HepG2 (cell line): Measurements from ENCODE around the gene COL13A1. TPM values are rescaled to one million over a fixed set of nuclear protein-coding genes. Genes with fewer than 3 reads are reported as not detected.

Experiments
- ATAC-seq: fragments of 200-7000 bp; cut with Tn5 transposase; 3 replicates; pipeline ENCODE4 v1.9.1; 2020; ENCODE audit warnings: mild to moderate bottlenecking, moderate library complexity
- BruUV-seq: library from RNA; stranded (reverse); fragments of 400-500 nt; replicated peaks from 2 replicates; lab custom pipeline; 2021; lab: Mats Ljungman, UMichigan
- CTCF ChIA-PET: fragments of 300-600 bp; formaldehyde crosslinking; extraction: SDS; loops from one replicate; lab custom pipeline; 2021; ENCODE audit warnings: low total read pairs, inconsistent platforms, low intra/inter-chr PET ratio; lab: Yijun Ruan, JAX
- POLR2A ChIA-PET: fragments of 350-600 bp; sonication (Branson Sonifier 250); formaldehyde crosslinking; loops from one replicate; lab custom pipeline; 2020; ENCODE audit warnings: antibody characterized with exemption, inconsistent platforms; lab: Yijun Ruan, JAX
- DNase-seq: peaks from one replicate; pipeline ENCODE4 v3.0.0-alpha.2; 2015; ENCODE audit warnings: low spot score
- FAIRE-seq: peaks from 3 replicates; lab custom pipeline; 2011; peaks lifted over from hg19 to GRCh38; lab: Jason Lieb, UNC
- H2AFZ ChIP-seq: one replicate; pipeline ENCODE4 v1.6.1; 2011; ENCODE audit warnings: low read length, inconsistent platforms
- H3K27ac ChIP-seq: fragments of 300-600 bp; 3 replicates; pipeline ENCODE4 v1.8.0; 2011; ENCODE audit warnings: mixed run types, mild to moderate bottlenecking, mixed read lengths, low read length, inconsistent platforms; ENCODE audit not compliant: insufficient read depth; ENCODE audit errors: extremely low read length
- H3K27me3 ChIP-seq, 2 experiments: fragments of 200-600 bp in 1 of 2; 2 replicates in 1 of 2; 3 replicates in 1 of 2; pipeline versions ENCODE4 v1.6.0 to v1.8.0; 2011; ENCODE audit warnings: low read length in 2 of 2, mild to moderate bottlenecking in 2 of 2, moderate library complexity in 2 of 2, inconsistent platforms in 1 of 2; ENCODE audit not compliant: insufficient read depth in 2 of 2, control insufficient read depth in 1 of 2
- H3K36me3 ChIP-seq, 2 experiments: fragments of 200-600 bp in 1 of 2; replicated peaks in 1 of 2; 2 replicates in 1 of 2; 3 replicates in 1 of 2; pipeline versions ENCODE4 v1.5.1 to v1.8.0; 2011; ENCODE audit warnings: low read length in 2 of 2, inconsistent platforms in 1 of 2; ENCODE audit not compliant: insufficient read depth in 2 of 2, control insufficient read depth in 1 of 2
- H3K4me1 ChIP-seq: 2 replicates; pipeline ENCODE4 v1.5.1; 2012; ENCODE audit warnings: low read length, inconsistent platforms; ENCODE audit not compliant: insufficient read depth
- H3K4me2 ChIP-seq: 2 replicates; pipeline ENCODE4 v1.6.0; 2011; ENCODE audit warnings: low read depth, low read length, inconsistent platforms
- H3K4me3 ChIP-seq, 3 experiments: fragments of 200-600 bp in 1 of 3; sonication (generic), shearing (Covaris generic) in 1 of 3; replicated peaks in 1 of 3; 2 replicates each; pipeline ENCODE4 v1.5.1; 2011 to 2016; ENCODE audit warnings: low read length in 3 of 3, inconsistent platforms in 2 of 3, low read depth in 2 of 3, mild to moderate bottlenecking in 2 of 3, control low read depth in 1 of 3, mixed read lengths in 1 of 3; ENCODE audit not compliant: insufficient read depth in 1 of 3
- H3K79me2 ChIP-seq: one replicate; pipeline ENCODE4 v1.6.1; 2011; ENCODE audit warnings: low read length, inconsistent platforms; ENCODE audit not compliant: insufficient read depth
- H3K9ac ChIP-seq: 2 replicates; pipeline ENCODE4 v1.6.0; 2011; ENCODE audit warnings: mild to moderate bottlenecking, low read depth, low read length, inconsistent platforms; ENCODE audit not compliant: insufficient read depth
- H3K9me3 ChIP-seq: 2 replicates; pipeline ENCODE4 v1.5.1; 2012; ENCODE audit warnings: mild to moderate bottlenecking, low read length
- H4K20me1 ChIP-seq: 2 replicates; pipeline ENCODE4 v1.6.0; 2011; ENCODE audit warnings: inconsistent platforms, mild to moderate bottlenecking, low read length, moderate library complexity; ENCODE audit not compliant: insufficient read depth
- DNMT3B ChIP-seq: conservative IDR thresholded peaks from 2 replicates; pipeline ENCODE4 v1.6.1; 2016; ENCODE audit warnings: missing biosample characterization, control low read depth
- ETS1 ChIP-seq: sonication (generic); formaldehyde crosslinking; IDR thresholded peaks from 2 replicates; pipeline ENCODE4 v1.4.0; 2020; ENCODE audit warnings: missing genetic modification reagents
- KDM6A ChIP-seq: IDR thresholded peaks from 2 replicates; pipeline ENCODE4 v1.6.1; 2016; ENCODE audit warnings: low read depth
- KLF13 ChIP-seq: sonication (generic); formaldehyde crosslinking; IDR thresholded peaks from 2 replicates; pipeline ENCODE4 v1.4.0; 2020; ENCODE audit warnings: mild to moderate bottlenecking, missing genetic modification reagents
- RAD51 ChIP-seq: fragments of 450-650 bp; IDR thresholded peaks from 2 replicates; pipeline ENCODE4 v1.6.1; 2016; ENCODE audit warnings: borderline replicate concordance
- RXRA ChIP-seq: sonication (generic); formaldehyde crosslinking; IDR thresholded peaks from 2 replicates; pipeline ENCODE4 v1.5.1; 2020; ENCODE audit warnings: missing genetic modification reagents
- TCF12 ChIP-seq, 2 experiments: fragments of 450-650 bp in 1 of 2; sonication (generic) in 1 of 2; formaldehyde crosslinking in 1 of 2; IDR thresholded peaks; 2 replicates each; pipeline versions ENCODE4 v1.6.1 to v1.8.0; 2017 to 2022; ENCODE audit warnings: antibody characterized with exemption in 1 of 2, mild to moderate bottlenecking in 1 of 2, missing genetic modification reagents in 1 of 2, moderate library complexity in 1 of 2
- ZMYM2 ChIP-seq: sonication (generic); formaldehyde crosslinking; IDR thresholded peaks from 2 replicates; pipeline ENCODE4 v1.8.0; 2022; ENCODE audit warnings: mild to moderate bottlenecking, missing genetic modification reagents
- ZNF598 ChIP-seq: sonication (generic); formaldehyde crosslinking; IDR thresholded peaks from 2 replicates; pipeline ENCODE4 v1.5.1; 2020; ENCODE audit warnings: mild to moderate bottlenecking, missing genetic modification reagents, borderline replicate concordance
- ZNF646 ChIP-seq: sonication (generic); formaldehyde crosslinking; IDR thresholded peaks from 2 replicates; pipeline ENCODE4 v1.9.0; 2021; ENCODE audit warnings: mild to moderate bottlenecking, missing genetic modification reagents
- WGBS: methylation state at CpG from one replicate; pipeline ENCODE4 v1.1.6; 2017; ENCODE audit warnings: low lambda C conversion rate; 5-methylcytosine and 5-hydroxymethylcytosine counted together
- in situ Hi-C: cut with HindIII; loops from 2 replicates; pipeline ENCODE4 v1.10.0; 2017; ENCODE audit warnings: low pct_unique_long_range_greater_than_20kb; ENCODE audit not compliant: extremely low pct_ligation_motif_present
- intact Hi-C: fragments of 100-400 bp; cut with micrococcal nuclease; formaldehyde crosslinking; loops from one replicate; pipeline ENCODE4 v1.10.0; 2022; ENCODE audit not compliant: unreplicated experiment
- polyA plus RNA-seq, 8 experiments: library from polyadenylated mRNA; depleted of rRNA in 3 of 8; stranded (reverse) in 7 of 8; unstranded in 1 of 8; fragments of >200 nt; fragmentation: Illumina TruSeq in 4 of 8; extraction: Trizol in 4 of 8; gene quantifications; 2 replicates each; pipeline versions ENCODE4 v1.2.1 to v1.2.3, GENCODE V29; 2011 to 2016; ENCODE audit warnings: low read depth in 4 of 8, missing spikeins in 1 of 8, mixed read lengths in 1 of 8; ENCODE audit not compliant: insufficient read depth in 1 of 8
- total RNA-seq, 5 experiments: library from RNA; depleted of rRNA; stranded (reverse); fragments of >200 nt; fragmentation: Illumina TruSeq; extraction: Trizol; gene quantifications; 2 replicates each; pipeline ENCODE4 v1.2.3, GENCODE V29; 2016; ENCODE audit warnings: low read depth in 1 of 5

COL13A1 gene
- total and polyA plus RNA-seq, 2 of the 13 experiments (the other 11 are each of a cell fraction or from before 2014, with no cell fraction given) = 0.07 TPM; not detected in 1

GRCh38 chr10:69906425-69906824 is 104.7 kb downstream of the COL13A1 start:
- intact Hi-C loops = no loop called here
- H3K9me3 ChIP-seq = no peaks in the 10 kb centered on the region
- DNase-seq = no peak
- H3K4me1 ChIP-seq = no peaks in the 10 kb centered on the region
- no peak for FAIRE-seq
- whole genome bisulfite sequencing = 53% methylated on average over 4 of the region's 4 CpGs
- no peak overlapping the region for H3K4me3 ChIP-seq
- CTCF ChIA-PET = no interaction called here
- no peak for ATAC-seq
- TF ChIP-seq RAD51 (peak; percentile 21; the same call in 1 of the 2 replicates), ETS1 (CRISPR knock-in tag) (no peak)
- TF ChIP-seq, all 625 proteins: peak for 1
- Histone ChIP-seq H4K20me1 (no peaks in the 10 kb centered on the region), H3K27ac (no peak overlapping the region), H3K4me2 (no peak overlapping the region), H3K36me3 (no peaks in the 10 kb centered on the region), H3K9ac (no peak overlapping the region), H3K27me3 (peaks cover 0 to 8% of the 10 kb centered on the region in 2 experiments; a peak in 1 of 5 replicates), H3K79me2 (no peaks in the 10 kb centered on the region), H2AFZ (no peak overlapping the region)
- POLR2A ChIA-PET = no interaction called here
- in situ Hi-C loops = no loop called here
- BruUV-seq = no TSS peak

GRCh38 chr10:69907517-69907916 is 105.8 kb downstream of the COL13A1 start:
- no peak overlapping the region for H2AFZ ChIP-seq
- no peak for FAIRE-seq
- WGBS = 35% methylated on average over 4 of the region's 4 CpGs
- H3K4me3 ChIP-seq = no peak overlapping the region
- no peak overlapping the region for H3K27ac ChIP-seq
- DNase-seq = no peak
- ATAC-seq = no peak
- peaks cover 0 to 16% of the 10 kb centered on the region in 2 experiments; a peak in 1 of 5 replicates for H3K27me3 ChIP-seq
- POLR2A ChIA-PET = no interaction called here
- H3K4me1 ChIP-seq = no peaks in the 10 kb centered on the region
- no peak overlapping the region for H3K9ac ChIP-seq
- no peaks in the 10 kb centered on the region for H3K36me3 ChIP-seq
- intact Hi-C loops (no loop called here), in situ Hi-C loops (no loop called here)
- no TSS peak for BruUV-seq
- H3K9me3 ChIP-seq = no peaks in the 10 kb centered on the region
- no peaks in the 10 kb centered on the region for H4K20me1 ChIP-seq
- CTCF ChIA-PET = no interaction called here
- no peak overlapping the region for H3K4me2 ChIP-seq
- no peaks in the 10 kb centered on the region for H3K79me2 ChIP-seq
- TF ChIP-seq KDM6A = no peak
- TF ChIP-seq TCF12 (IDR thresholded peaks at IDR 0.05) = no peak
- TF ChIP-seq TCF12 (CRISPR knock-in tag; IDR thresholded peaks at IDR 0.05) = no peak
- TF ChIP-seq RXRA (CRISPR knock-in tag) = no peak
- no peak for TF ChIP-seq KLF13 (CRISPR knock-in tag)
- no peak for TF ChIP-seq ZNF646 (CRISPR knock-in tag)
- TF ChIP-seq DNMT3B (CRISPR knock-in tag) = no peak
- TF ChIP-seq ZNF598 (CRISPR knock-in tag) = no peak
- TF ChIP-seq ZMYM2 (CRISPR knock-in tag) = no peak
